NCI-H345 (cell line): Measurements from ENCODE around the gene TNN.

ENCODE experiments used
- DNase-seq: peaks from one replicate; lab custom pipeline; 2025; lab: John Stamatoyannopoulos, UW

TNN gene

GRCh38 chr1:175178056-175178455 is 110.4 kb downstream of the TNN start:
- DNase-seq = no peak

DNA sequence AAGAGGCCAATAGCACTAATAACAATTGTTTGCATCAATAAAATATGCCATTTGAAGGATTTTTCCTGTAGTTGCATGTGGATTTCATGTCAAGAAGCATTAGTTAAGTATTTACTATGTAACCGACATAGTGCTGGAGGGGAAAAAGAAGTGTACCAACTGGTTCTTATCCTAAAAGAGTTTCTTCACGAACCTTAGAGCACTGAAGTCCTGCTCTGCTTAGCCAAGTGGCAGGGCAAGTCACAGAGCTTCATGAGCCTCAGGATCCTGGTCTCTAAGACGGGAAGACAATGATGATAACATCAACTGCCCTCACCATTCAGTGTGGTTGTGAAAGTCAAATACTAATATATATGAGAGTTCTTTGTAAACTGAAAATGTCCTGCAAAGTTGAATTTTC is 110.8 kb downstream of the TNN start:
- no peak for DNase-seq

- DNase-seq = no peak
Measured at GRCh38 chr1:175179837-175180590, 112.4 kb downstream of the TNN start.

- DNase-seq = no peak
Measured at GRCh38 chr1:175182201-175182746, 114.6 kb downstream of the TNN start.

- DNase-seq = no peak
Measured at GRCh38 chr1:175183586-175183985, 116.0 kb downstream of the TNN start.

GRCh38 chr1:175185903-175186302 is 118.3 kb downstream of the TNN start:
- no peak for DNase-seq

- no peak for DNase-seq
Measured at GRCh38 chr1:175186433-175187160, 119.0 kb downstream of the TNN start.

- no peak for DNase-seq
Measured at GRCh38 chr1:175188936-175189335, 121.3 kb downstream of the TNN start.

DNA sequence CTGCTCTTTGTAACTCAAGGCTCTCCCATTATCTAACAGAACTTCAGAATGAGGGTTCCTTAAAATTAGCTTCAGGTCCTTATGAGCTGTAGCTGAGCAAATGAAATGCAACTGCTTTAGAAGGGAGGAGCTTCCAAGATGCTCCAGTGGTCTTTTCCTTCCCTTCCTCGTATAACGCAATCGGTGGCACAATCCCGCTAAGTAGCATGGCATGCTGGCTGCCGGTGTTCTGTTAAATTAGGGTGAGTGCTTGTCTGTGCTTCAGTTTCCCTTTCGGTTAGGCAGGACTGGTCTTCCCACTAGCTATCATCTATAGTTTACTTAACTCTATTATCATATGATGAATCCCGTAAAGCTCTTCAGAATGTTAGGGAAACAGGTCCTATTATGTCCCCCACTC is 124.0 kb downstream of the TNN start:
- peak; percentile 30 for DNase-seq

DNA sequence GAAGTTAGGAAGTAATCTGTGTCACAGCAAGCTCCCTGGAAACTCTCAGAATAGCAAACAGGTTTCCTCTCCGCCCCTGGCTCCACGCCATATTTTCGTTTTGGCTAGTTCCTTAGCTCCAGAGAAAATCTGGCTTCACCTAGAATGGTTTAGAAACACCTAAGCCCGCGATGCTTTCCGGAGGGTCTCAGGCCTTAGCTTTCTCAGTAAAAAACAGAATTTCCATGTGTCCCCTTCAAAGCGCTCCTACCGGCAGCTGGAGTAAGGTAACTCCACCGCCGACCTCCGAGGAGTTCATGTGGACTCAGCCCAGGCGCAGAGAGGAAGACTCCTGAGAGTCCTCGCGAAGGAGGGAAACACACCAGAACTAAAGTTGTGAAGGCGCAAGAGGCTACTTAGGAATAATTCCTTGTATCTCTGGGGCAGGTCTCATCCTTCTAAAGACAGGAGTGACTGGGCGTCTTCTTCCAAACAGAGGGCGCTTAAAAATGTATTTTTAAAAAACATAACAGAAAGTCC is 124.5 kb downstream of the TNN start:
- peak; percentile 73 for DNase-seq

DNA sequence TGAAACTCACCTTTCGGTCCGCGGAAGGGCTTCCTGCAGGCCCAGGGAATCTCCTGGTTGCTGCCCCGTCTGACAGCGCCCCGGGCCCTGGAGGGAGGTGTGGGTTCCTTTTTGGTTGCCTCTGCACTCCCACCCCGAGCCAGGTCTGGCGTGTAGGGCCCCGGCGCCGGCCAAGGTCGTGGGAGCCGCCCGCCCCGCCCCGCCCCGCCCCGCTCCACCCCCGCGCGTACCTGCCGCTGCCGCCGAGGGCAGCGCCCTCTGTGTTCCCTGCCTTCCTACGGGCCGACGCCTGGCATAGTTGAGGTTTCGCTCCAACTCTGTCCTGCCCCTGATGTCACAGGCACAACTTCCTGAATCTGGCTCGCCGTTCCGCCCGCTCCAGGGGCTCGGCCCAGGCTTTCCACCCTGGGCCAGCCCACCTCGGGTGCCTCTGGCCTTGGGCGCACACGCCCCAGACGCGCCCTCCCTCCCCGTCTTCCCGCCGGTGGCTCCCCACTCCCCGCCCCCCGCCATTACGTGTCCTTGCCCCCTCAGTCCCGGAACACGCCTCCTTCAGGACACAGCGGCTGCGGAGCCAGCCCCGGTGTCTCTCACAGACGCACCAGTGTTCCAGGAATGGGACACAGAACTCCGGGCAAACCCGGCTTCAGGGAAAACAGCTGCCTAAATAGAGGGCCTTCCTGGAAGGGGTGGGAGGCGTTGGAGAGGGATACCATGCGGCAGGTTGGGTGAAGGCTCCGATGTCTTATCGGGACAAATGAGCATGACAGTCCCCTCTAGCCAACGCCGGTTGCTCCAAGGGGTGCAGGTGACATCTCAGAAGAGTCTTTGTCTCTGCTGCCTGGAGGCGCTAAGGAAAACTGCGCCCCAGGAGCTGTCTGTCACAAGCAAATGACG is 125.2 kb downstream of the TNN start, which contains the start of gene KIAA0040:
Gene KIAA0040, minus strand, starts transcription at position 147 of the 897 bp plus-strand sequence. CDS start 31,763 bp downstream, outside the sequence.
- peak; percentile 71 for DNase-seq

DNA sequence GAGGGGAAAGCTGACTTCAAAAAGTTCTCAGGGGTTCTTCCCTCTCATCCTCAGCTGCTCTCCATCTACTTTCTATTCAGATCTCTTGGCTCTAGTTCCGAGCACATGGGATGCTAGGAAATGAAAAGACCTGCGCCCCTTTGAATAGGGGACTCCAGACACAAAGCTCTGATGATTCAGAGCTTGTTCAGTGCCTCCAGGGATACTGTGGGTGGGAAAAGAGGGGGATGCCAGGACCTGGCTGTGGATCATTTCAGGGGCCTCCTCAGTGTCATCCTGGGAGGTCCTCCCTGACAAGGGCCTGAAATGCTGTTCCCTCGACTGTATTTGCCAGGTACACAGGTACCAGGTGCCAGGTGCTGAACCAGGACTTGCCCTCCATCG is 125.9 kb downstream of the TNN start:
- peak; percentile 7 for DNase-seq

DNA sequence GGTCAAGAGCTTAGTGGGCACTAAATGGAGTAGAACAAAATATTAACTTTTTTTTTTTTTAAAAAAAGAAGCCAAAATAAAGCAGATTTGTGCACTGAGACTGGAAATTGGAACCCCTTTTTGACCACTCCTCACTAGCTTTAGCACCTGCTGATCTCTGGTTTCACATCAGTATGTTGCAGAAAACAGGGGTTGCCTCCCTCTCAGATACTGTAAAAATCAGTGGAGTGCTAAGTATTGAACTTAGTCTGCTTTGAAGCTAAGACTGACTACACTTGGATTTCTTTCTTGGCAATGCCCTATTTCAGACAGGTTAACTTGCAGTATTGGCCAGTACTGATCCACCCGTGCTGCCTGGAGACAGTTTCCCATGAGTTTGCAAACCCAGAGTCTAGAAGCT is 127.6 kb downstream of the TNN start:
- no peak for DNase-seq

- no peak for DNase-seq
Measured at GRCh38 chr1:175195798-175196197, 128.2 kb downstream of the TNN start.

DNA sequence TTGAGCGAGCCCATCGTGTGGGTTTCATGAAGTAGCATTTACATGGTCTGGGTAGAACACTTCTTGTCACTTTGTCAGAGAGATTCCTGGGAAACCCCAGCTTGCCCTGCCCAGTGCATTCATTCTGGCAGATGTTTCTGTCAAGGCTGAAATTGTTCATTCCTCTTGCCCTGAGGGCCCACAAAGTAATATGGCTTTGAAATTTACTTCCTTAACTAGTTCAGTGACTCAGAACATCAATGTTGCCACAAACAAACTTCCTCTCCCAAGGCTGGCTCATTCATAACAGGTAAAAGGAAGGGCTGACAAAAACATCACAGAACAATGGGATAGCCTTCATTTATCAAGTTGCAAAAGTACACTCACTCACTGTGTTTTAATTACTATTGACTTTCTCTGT is 129.9 kb downstream of the TNN start:
- DNase-seq = no peak
